GM19043 (cell line): ENCODE results near the gene NOCT.
"Not testable (repeated sequence)": the region's sequence is repeated elsewhere in the genome, so short reads cannot be mapped to it uniquely, and the experiment has no call there.

Experiments
- ATAC-seq: cut with Tn5 transposase; IDR thresholded peaks from one replicate; pipeline ENCODE4 v1.9.1; 2021; ENCODE audit warnings: low read depth; ENCODE audit not compliant: unreplicated experiment

NOCT gene

GRCh38 chr4:139042981-139043460 lies 27.4 kb downstream of the NOCT start:
- ATAC-seq = no peak

- ATAC-seq = no peak
Measured at GRCh38 chr4:139044291-139044690, 28.7 kb downstream of the NOCT start.

DNA sequence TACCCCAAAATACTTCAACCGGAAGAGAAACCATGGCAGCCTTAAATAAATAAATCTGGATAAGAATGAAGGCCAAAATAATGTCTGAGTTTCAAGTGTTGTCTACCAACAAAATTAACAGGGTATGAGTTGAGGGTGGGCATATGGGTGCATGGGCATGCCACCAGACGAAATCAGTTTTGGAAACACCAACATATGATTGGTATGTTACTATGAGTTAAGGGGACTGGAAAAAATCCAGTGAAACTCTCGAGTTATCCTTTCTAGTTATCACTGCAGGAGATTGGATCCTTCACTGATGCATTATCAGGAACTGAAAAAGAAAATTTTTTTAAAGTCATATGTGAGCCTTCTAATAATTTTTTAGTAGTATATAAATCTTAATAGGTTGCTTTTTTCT lies 32.4 kb downstream of the NOCT start:
- no peak for ATAC-seq

- no peak for ATAC-seq
Measured at GRCh38 chr4:139050446-139050845, 34.9 kb downstream of the NOCT start.

- ATAC-seq = no peak
Measured at GRCh38 chr4:139053909-139054308, 38.3 kb downstream of the NOCT start.

DNA sequence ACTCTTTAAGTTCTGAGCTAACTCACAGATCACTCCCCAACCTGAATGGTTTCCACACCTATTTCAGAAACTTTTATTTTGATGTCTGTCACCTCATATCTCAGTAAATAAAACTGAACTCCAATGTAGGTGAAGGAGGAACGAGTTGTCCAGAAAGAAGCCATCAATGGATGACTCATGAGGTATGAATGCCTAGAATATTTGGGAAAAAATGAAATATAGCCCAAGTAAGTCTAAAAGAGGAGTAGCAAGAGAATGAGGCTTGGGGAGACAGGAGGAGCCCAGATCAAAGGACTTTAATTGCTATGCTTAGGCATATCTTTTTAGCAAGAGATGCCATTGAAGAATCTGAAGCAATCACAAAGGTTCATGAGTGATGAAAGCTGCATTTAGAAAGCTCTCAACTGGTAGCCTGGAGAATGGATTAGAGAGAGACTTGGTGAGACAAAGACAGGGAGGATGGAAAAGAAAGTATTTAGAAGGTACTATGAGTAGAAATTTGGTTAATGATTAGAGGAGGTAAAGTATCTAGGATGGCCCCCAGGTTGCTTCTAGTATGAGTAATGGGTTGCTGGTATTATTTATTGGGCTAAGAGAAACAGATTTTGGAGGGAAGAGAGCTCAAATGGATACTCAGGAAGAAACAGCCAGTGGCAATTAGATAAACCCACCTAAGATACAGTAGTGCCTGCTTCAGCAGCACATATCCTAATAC lies 39.4 kb downstream of the NOCT start:
- no peak for ATAC-seq

GRCh38 chr4:139059026-139059425 lies 43.4 kb downstream of the NOCT start:
- ATAC-seq = not testable (repeated sequence)

DNA sequence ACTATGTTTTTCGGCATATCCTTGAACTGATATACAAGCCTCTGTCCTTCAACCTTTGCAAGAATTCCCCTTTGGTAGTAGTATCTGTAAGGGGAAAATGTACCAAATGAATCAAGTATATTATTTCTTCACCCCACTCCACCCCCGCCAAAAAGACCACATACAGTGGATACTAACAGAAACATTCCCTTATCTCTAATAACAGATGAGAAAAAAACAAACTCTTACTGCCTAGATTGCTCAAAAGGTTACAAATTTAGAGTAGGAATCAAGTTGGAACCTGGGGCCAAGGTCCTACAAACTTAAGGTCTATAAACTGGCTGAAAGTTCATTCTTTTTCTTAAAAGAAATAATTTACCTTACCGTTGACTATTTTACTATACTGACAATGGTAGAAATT lies 45.0 kb downstream of the NOCT start:
- ATAC-seq = no peak

- no peak for ATAC-seq
Measured at GRCh38 chr4:139076016-139076744, 60.6 kb downstream of the NOCT start.

GRCh38 chr4:139077567-139078355 lies 62.2 kb downstream of the NOCT start:
- ATAC-seq = no peak

- no peak for ATAC-seq
Measured at GRCh38 chr4:139078926-139079325, 63.3 kb downstream of the NOCT start.

- peak; percentile 82 for ATAC-seq
Measured at GRCh38 chr4:139082750-139083606, 67.4 kb downstream of the NOCT start.

DNA sequence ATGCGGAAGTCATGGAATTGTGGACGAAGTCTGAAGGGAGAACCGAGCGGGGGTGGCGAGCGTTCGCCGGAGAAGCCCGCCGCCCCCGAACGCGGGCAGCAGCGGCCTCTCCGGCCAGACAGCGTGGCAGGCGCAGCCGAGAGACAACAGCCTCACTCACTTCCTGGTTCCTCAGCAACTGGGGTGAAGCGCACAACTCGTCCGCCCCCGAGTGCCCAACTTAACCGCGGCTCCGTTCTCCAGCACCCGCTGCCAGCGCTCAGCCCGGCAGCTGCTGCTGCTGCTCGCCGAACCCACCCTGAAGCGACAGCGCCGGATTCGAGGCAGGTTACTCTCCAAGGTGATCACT lies 68.0 kb downstream of the NOCT start:
- peak; percentile 27 for ATAC-seq

- peak; percentile 45 for ATAC-seq
Measured at GRCh38 chr4:139083956-139084803, 68.6 kb downstream of the NOCT start.

DNA sequence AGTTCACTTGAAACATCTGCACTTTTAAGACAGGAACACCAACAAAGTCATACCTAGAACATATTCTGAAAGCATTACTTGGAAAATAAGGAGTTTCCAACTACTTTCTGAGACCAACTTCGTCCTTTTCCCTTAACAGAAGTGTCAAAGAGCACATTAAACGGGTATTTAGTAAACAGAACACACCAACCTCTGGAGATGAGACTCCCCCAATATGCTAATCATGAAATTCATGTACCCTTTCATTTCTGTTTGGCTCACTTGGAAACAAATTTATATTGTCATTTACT lies 69.2 kb downstream of the NOCT start:
- no peak for ATAC-seq

- ATAC-seq = no peak
Measured at GRCh38 chr4:139085141-139085540, 69.6 kb downstream of the NOCT start.

DNA sequence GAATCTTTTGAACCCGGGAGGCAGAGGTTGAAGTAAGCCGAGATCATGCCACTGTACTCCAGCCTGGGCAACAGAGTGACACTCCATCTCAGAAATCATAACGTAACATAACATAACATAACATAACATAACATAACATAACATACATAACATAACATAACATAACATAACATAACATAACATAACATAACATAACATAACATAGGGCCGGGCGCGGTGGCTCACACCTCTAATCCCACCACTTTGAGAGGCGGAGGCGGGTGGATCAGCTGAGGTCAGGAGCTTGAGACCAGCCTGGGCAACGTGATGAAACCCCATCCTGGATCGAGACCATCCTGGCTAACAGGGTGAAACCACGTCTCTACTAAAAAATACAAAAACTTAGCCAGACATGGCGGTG lies 76.7 kb downstream of the NOCT start:
- ATAC-seq = no peak
